HCT116 (cell line): ENCODE results near the gene CTIF. TPM values are rescaled to one million over a fixed set of nuclear protein-coding genes. Genes with fewer than 3 reads are reported as not detected.

ENCODE experiments used
- ATAC-seq: fragments of 200-7000 bp; cut with Tn5 transposase; 2 replicates; pipeline ENCODE4 v1.9.1; 2020; ENCODE audit warnings: mild to moderate bottlenecking, moderate library complexity
- BruUV-seq: library from RNA; stranded (reverse); fragments of 400-500 nt; replicated peaks from 2 replicates; lab custom pipeline; 2021; lab: Mats Ljungman, UMichigan
- CTCF ChIA-PET: fragments of 300-600 bp; sonication (Branson Sonifier 250); formaldehyde crosslinking; loops from one replicate; lab custom pipeline; 2021; ENCODE audit warnings: antibody characterized with exemption; lab: Charles Lee
- POLR2A ChIA-PET: fragments of 300-600, 350-600 bp; sonication (Branson Sonifier 250); formaldehyde crosslinking; loops from one replicate; lab custom pipeline; 2021; ENCODE audit warnings: antibody characterized with exemption; lab: Charles Lee
- RAD21 ChIA-PET, 2 experiments: fragments of 300-600 bp; sonication (Branson Sonifier 250); formaldehyde crosslinking; loops; one replicate each; lab custom pipeline; 2023; ENCODE audit warnings: low total read pairs in 2 of 2; ENCODE audit not compliant: uncharacterized antibody in 2 of 2, unreplicated experiment in 2 of 2, low non-redundant PET in 1 of 2; lab: Charles Lee
- DNase-seq: peaks from one replicate; pipeline ENCODE4 v3.0.0-alpha.2; 2010; ENCODE audit warnings: low read depth, low spot score
- H2AFZ ChIP-seq: fragments of 200-600 bp; shearing (Covaris generic), sonication (generic); 2 replicates; pipeline ENCODE4 v1.6.1; 2017; ENCODE audit warnings: low read depth, mixed run types, mixed read lengths, antibody characterized with exemption, low read length; ENCODE audit not compliant: poor library complexity, severe bottlenecking
- H3K27ac ChIP-seq: 2 replicates; pipeline ENCODE4 v1.5.1; 2012; ENCODE audit warnings: low read depth, low read length
- H3K27me3 ChIP-seq: fragments of 200-600 bp; sonication (generic); 2 replicates; pipeline ENCODE4 v1.6.1; 2016; ENCODE audit warnings: mixed run types, low read length, mixed read lengths; ENCODE audit not compliant: insufficient read depth
- H3K36me3 ChIP-seq, 2 experiments: fragments of 200-500 bp in 1 of 2; fragments of 200-600 bp in 1 of 2; sonication (Bioruptor generic) in 1 of 2; sonication (generic) in 1 of 2; 2 replicates each; pipeline versions ENCODE4 v1.5.1 to v1.6.1; 2014 to 2016; ENCODE audit warnings: low read length in 2 of 2, inconsistent platforms in 1 of 2, mixed read lengths in 1 of 2, mixed run types in 1 of 2; ENCODE audit not compliant: insufficient read depth in 2 of 2, control insufficient read depth in 1 of 2
- H3K4me1 ChIP-seq, 2 experiments: fragments of 200-600 bp in 1 of 2; sonication (generic) in 1 of 2; 2 replicates each; pipeline versions ENCODE4 v1.5.1 to v1.6.1; 2012 to 2017; ENCODE audit warnings: low read length in 2 of 2, inconsistent platforms in 1 of 2, mild to moderate bottlenecking in 1 of 2, mixed read lengths in 1 of 2, mixed run types in 1 of 2, moderate library complexity in 1 of 2; ENCODE audit not compliant: insufficient read depth in 2 of 2, control insufficient read depth in 1 of 2
- H3K4me2 ChIP-seq: fragments of 200-600 bp; sonication (generic); 2 replicates; pipeline ENCODE4 v1.6.1; 2017; ENCODE audit warnings: mixed run types, low read length, mixed read lengths
- H3K4me3 ChIP-seq, 2 experiments: fragments of 200-600 bp in 1 of 2; sonication (generic) in 1 of 2; replicated peaks in 1 of 2; 2 replicates each; pipeline ENCODE4 v1.5.1; 2011 to 2016; ENCODE audit warnings: low read length in 2 of 2, control low read depth in 1 of 2, low read depth in 1 of 2, mild to moderate bottlenecking in 1 of 2, mixed read lengths in 1 of 2, mixed run types in 1 of 2
- H3K79me2 ChIP-seq: fragments of 200-600 bp; sonication (generic); 2 replicates; pipeline ENCODE4 v1.6.1; 2017; ENCODE audit warnings: mild to moderate bottlenecking, mixed run types, low read length, moderate library complexity, mixed read lengths; ENCODE audit not compliant: insufficient read depth
- H3K9ac ChIP-seq: fragments of 200-600 bp; sonication (generic); 2 replicates; pipeline ENCODE4 v1.6.1; 2016; ENCODE audit warnings: low read length, mixed read lengths
- H3K9me2 ChIP-seq: fragments of 200-600 bp; sonication (generic), shearing (Covaris generic); 2 replicates; pipeline ENCODE4 v1.6.1; 2017; ENCODE audit warnings: mixed run types, mild to moderate bottlenecking, moderate library complexity; ENCODE audit not compliant: insufficient read depth
- H3K9me3 ChIP-seq, 2 experiments: fragments of 200-500 bp in 1 of 2; fragments of 200-600 bp in 1 of 2; sonication (Bioruptor generic) in 1 of 2; sonication (generic) in 1 of 2; 2 replicates each; pipeline ENCODE4 v1.6.1; 2014 to 2017; ENCODE audit warnings: low read length in 2 of 2, mixed read lengths in 2 of 2, inconsistent platforms in 1 of 2, low read depth in 1 of 2, mild to moderate bottlenecking in 1 of 2, mixed run types in 1 of 2, moderate library complexity in 1 of 2; ENCODE audit not compliant: control insufficient read depth in 1 of 2, insufficient read depth in 1 of 2
- H4K20me1 ChIP-seq: fragments of 200-600 bp; sonication (generic), shearing (Covaris generic); 2 replicates; pipeline ENCODE4 v1.6.1; 2017; ENCODE audit warnings: mixed run types, mild to moderate bottlenecking, moderate library complexity; ENCODE audit not compliant: insufficient read depth
- CBX3 ChIP-seq: IDR thresholded peaks from 2 replicates; pipeline ENCODE4 v1.6.1; 2012; ENCODE audit warnings: low read depth
- CEBPB ChIP-seq: IDR thresholded peaks from 2 replicates; pipeline ENCODE4 v1.6.1; 2012; ENCODE audit warnings: low read depth
- EGR1 ChIP-seq: IDR thresholded peaks from 2 replicates; pipeline ENCODE4 v1.6.1; 2012; ENCODE audit warnings: low read depth
- ELF1 ChIP-seq: IDR thresholded peaks from 2 replicates; pipeline ENCODE4 v1.6.1; 2012; ENCODE audit warnings: low read depth, borderline replicate concordance
- EZH2 ChIP-seq: fragments of 200-600 bp; sonication (generic); IDR thresholded peaks from 2 replicates; pipeline ENCODE4 v1.6.1; 2017; ENCODE audit warnings: antibody characterized with exemption, mixed run types
- JUND ChIP-seq: IDR thresholded peaks from 2 replicates; pipeline ENCODE4 v1.6.1; 2012
- POLR2A ChIP-seq: IDR thresholded peaks from 2 replicates; pipeline ENCODE4 v1.7.0; 2011; ENCODE audit warnings: borderline replicate concordance; ENCODE audit not compliant: insufficient read depth, insufficient read length; ENCODE audit errors: extremely low read depth
- RAD21 ChIP-seq: IDR thresholded peaks from 2 replicates; pipeline ENCODE4 v1.6.1; 2012; ENCODE audit warnings: low read depth, mild to moderate bottlenecking
- SIN3A ChIP-seq: IDR thresholded peaks from 2 replicates; pipeline ENCODE4 v1.6.1; 2012; ENCODE audit warnings: low read depth
- TCF7L2 ChIP-seq: IDR thresholded peaks from 2 replicates; pipeline ENCODE4 v1.7.0; 2011; ENCODE audit warnings: borderline replicate concordance, inconsistent platforms; ENCODE audit not compliant: insufficient read depth, insufficient read length; ENCODE audit errors: extremely low read depth
- ZNF274 ChIP-seq: fragments of 200-500 bp; sonication (Bioruptor generic); IDR thresholded peaks from 2 replicates; pipeline ENCODE4 v1.6.1; 2014; ENCODE audit warnings: mild to moderate bottlenecking, low read depth, low read length, inconsistent platforms
- intact Hi-C: fragments of 100-400 bp; cut with micrococcal nuclease; formaldehyde crosslinking; loops from 2 replicates; pipeline ENCODE4 v1.10.0; 2022
- total RNA-seq: library from RNA; stranded (reverse); gene quantifications from one replicate; pipeline ENCODE4 v1.2.1, GENCODE V29; 2021; ENCODE audit not compliant: unreplicated experiment
- TF ChIP-seq, protein P1 (sequence below): IDR thresholded peaks from 2 replicates; pipeline ENCODE4 v1.6.1; 2012
- TF ChIP-seq, protein P2 (sequence below): IDR thresholded peaks from 2 replicates; pipeline ENCODE4 v1.6.1; 2011; ENCODE audit warnings: mild to moderate bottlenecking, low read length, moderate library complexity; ENCODE audit not compliant: insufficient replicate concordance; ENCODE audit errors: extremely low read depth
- TF ChIP-seq, protein P3 (sequence below), 3 experiments: fragments of 200-600 bp in 1 of 3; sonication (generic) in 1 of 3; IDR thresholded peaks in 2 of 3; conservative IDR thresholded peaks in 1 of 3; 2 replicates each; pipeline ENCODE4 v1.5.1; 2012 to 2017; ENCODE audit warnings: low read depth in 2 of 3, low read length in 2 of 3, antibody characterized with exemption in 1 of 3, borderline replicate concordance in 1 of 3, control low read depth in 1 of 3, mild to moderate bottlenecking in 1 of 3, mixed read lengths in 1 of 3, mixed run types in 1 of 3, moderate library complexity in 1 of 3; ENCODE audit not compliant: insufficient read depth in 1 of 3

The CTIF gene
- total RNA-seq, 1 experiment from 2014 or later = 19.7 TPM

DNA sequence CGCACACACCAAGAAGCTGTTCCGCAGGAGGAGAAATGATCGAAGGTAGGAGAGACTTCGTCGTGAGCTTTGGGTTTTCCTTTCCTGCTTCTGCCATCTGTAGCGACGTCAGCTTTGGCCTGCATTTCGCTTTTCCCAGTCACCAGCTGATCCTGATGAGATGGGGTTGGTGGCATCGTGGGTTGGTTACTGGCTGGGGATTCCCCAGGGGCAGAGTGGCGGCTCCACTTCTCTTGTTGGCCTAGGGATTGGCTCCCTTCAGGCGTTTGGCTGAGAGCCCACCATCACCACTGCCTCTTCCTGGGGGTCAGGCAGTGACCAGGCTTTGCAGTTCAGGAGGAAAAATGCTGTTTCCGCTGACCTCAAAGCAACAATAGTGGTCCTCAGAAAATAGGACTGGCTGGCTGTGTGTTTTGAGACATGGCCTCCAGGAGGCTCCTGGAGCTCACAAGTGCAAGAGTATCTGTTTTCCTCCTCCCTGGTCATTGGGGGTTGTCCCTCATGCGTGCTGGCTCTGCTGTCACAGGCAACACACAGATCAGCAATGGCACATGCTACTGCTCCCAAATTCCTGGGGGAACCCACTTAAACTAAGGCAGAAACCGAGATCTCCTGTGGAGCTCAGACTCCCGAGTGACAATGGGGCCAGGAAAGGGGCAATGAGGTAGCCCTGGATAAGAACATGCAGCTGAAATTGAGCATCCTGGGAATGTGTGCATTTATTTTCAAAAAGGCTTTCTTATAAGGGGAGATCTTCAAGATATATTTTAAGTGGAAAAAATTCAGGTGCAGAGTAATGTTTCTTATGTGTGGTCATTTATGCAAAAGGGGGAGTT, 173.0 kb downstream of the CTIF start:
- no peaks in the 10 kb centered on the region for H3K4me1 ChIP-seq
- H3K79me2 ChIP-seq = no peaks in the 10 kb centered on the region
- POLR2A ChIA-PET = interaction anchor here (0.7 kb wide), 1 partner anchor 60 kb away, joined by 3 read pairs; no protein-coding TSS in a partner anchor
- intact Hi-C loops = no loop called here
- no peak overlapping the region for H3K27ac ChIP-seq
- CTCF ChIA-PET = interaction anchor here (0.8 to 1.8 kb wide), 3 partner anchors 330 to 526 kb away, joined by 3 to 7 read pairs (median 4); no protein-coding TSS in a partner anchor
- no peaks in the 10 kb centered on the region for H3K9me2 ChIP-seq
- no peaks in the 10 kb centered on the region for H3K27me3 ChIP-seq
- RAD21 ChIA-PET = no interaction called here
- TSS peak; percentile 24 for BruUV-seq
- H2AFZ ChIP-seq = no peak overlapping the region
- H3K36me3 ChIP-seq = no peaks in the 10 kb centered on the region
- TF ChIP-seq EGR1 = no peak
- TF ChIP-seq POLR2A = no peak
- TF ChIP-seq, protein P1, sequence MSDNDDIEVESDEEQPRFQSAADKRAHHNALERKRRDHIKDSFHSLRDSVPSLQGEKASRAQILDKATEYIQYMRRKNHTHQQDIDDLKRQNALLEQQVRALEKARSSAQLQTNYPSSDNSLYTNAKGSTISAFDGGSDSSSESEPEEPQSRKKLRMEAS = no peak
- TF ChIP-seq ELF1 = no peak
- TF ChIP-seq, protein P2, sequence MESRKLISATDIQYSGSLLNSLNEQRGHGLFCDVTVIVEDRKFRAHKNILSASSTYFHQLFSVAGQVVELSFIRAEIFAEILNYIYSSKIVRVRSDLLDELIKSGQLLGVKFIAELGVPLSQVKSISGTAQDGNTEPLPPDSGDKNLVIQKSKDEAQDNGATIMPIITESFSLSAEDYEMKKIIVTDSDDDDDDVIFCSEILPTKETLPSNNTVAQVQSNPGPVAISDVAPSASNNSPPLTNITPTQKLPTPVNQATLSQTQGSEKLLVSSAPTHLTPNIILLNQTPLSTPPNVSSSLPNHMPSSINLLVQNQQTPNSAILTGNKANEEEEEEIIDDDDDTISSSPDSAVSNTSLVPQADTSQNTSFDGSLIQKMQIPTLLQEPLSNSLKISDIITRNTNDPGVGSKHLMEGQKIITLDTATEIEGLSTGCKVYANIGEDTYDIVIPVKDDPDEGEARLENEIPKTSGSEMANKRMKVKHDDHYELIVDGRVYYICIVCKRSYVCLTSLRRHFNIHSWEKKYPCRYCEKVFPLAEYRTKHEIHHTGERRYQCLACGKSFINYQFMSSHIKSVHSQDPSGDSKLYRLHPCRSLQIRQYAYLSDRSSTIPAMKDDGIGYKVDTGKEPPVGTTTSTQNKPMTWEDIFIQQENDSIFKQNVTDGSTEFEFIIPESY = no peak
- no peak for TF ChIP-seq TCF7L2
- peak; percentile 75 for TF ChIP-seq RAD21
- TF ChIP-seq SIN3A = no peak
- TF ChIP-seq CBX3 = no peak
- TF ChIP-seq CEBPB = no peak
- no peak for TF ChIP-seq EZH2
- TF ChIP-seq, protein P3, sequence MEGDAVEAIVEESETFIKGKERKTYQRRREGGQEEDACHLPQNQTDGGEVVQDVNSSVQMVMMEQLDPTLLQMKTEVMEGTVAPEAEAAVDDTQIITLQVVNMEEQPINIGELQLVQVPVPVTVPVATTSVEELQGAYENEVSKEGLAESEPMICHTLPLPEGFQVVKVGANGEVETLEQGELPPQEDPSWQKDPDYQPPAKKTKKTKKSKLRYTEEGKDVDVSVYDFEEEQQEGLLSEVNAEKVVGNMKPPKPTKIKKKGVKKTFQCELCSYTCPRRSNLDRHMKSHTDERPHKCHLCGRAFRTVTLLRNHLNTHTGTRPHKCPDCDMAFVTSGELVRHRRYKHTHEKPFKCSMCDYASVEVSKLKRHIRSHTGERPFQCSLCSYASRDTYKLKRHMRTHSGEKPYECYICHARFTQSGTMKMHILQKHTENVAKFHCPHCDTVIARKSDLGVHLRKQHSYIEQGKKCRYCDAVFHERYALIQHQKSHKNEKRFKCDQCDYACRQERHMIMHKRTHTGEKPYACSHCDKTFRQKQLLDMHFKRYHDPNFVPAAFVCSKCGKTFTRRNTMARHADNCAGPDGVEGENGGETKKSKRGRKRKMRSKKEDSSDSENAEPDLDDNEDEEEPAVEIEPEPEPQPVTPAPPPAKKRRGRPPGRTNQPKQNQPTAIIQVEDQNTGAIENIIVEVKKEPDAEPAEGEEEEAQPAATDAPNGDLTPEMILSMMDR (IDR thresholded peaks at IDR 0.05 in 2 of 3, conservative IDR thresholded peaks at IDR 0.05 in 1 of 3; ENCODE audit: borderline replicate concordance in 1 of 3, insufficient read depth in 1 of 3, low read depth in 2 of 3, low read length in 2 of 3) = peak; percentile 39 to 62 (median 44); a peak in 5 of 6 replicates
- no peak for TF ChIP-seq JUND
- TF ChIP-seq ZNF274 = no peak
- H3K4me3 ChIP-seq = no peak overlapping the region
- no peaks in the 10 kb centered on the region for H3K9me3 ChIP-seq
- no peak overlapping the region for H3K9ac ChIP-seq
- no peaks in the 10 kb centered on the region for H4K20me1 ChIP-seq
- peak; percentile 90 for ATAC-seq
- no peak overlapping the region for H3K4me2 ChIP-seq
- peak; percentile 21 for DNase-seq
